Gastrocnemius medialis (tissue), 4 donors: Measurements from ENCODE around the gene ZNF814.
"Not testable (repeated sequence)": the region's sequence is repeated elsewhere in the genome, so short reads cannot be mapped to it uniquely, and the experiment has no call there.

Experiments
- CTCF ChIP-seq, 5 experiments: fragments of 450-650 bp in 3 of 5; fragments of 200-600 bp in 2 of 5; sonication (generic) in 2 of 5; IDR thresholded peaks in 4 of 5; conservative IDR thresholded peaks in 1 of 5; 1 replicate in 4 of 5; 2 replicates in 1 of 5; pipeline ENCODE4 v1.5.1; 2016 to 2019; ENCODE audit warnings: antibody characterized with exemption in 5 of 5, mild to moderate bottlenecking in 3 of 5, moderate library complexity in 3 of 5
- POLR2A ChIP-seq, 2 donors: fragments of 450-650 bp; IDR thresholded peaks; one replicate each; pipeline ENCODE4 v1.6.1; 2017; ENCODE audit warnings: antibody characterized with exemption in 2 of 2, mild to moderate bottlenecking in 2 of 2, moderate library complexity in 2 of 2

- not testable (repeated sequence) for TF ChIP-seq CTCF (IDR thresholded peaks at IDR 0.05 in 4 of 5, conservative IDR thresholded peaks at IDR 0.05 in 1 of 5); POLR2A (IDR thresholded peaks at IDR 0.05)
These were observed 67.3 kb downstream of the ZNF814 start for GRCh38 chr19:57821501-57821900.
